Midbrain (tissue), 1 donor: ENCODE measurements around the gene FEV.

ENCODE experiments used
- DNase-seq: peaks from one replicate; lab custom pipeline; 2025; lab: John Stamatoyannopoulos, UW

FEV gene

GRCh38 chr2:219017201-219017931 is 32.4 kb upstream of the FEV start:
- peak; percentile 76 for DNase-seq

- no peak for DNase-seq
Observed at GRCh38 chr2:219016721-219017120, 31.7 kb upstream of the FEV start.

DNA sequence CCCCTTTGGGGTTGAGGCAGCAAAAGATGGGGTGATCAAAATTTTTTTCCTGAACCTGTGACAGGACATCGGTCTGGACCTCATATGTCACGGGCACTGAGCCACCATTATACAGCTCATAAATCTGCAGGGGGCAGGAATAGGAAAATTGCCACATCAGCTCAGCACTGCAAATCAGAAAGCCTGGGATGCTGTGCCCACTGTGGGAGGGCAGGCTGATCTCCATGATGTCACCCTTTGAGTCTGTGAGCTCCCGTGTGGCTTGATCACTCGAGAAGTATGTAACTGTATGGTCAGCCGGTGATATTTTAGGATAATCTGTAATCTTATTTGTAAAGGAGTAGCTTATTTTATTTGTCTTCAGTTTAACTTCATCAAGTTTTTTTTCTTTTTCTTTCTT is 25.9 kb upstream of the FEV start:
- no peak for DNase-seq

- no peak for DNase-seq
Observed at GRCh38 chr2:219010162-219010756, 25.3 kb upstream of the FEV start.

DNA sequence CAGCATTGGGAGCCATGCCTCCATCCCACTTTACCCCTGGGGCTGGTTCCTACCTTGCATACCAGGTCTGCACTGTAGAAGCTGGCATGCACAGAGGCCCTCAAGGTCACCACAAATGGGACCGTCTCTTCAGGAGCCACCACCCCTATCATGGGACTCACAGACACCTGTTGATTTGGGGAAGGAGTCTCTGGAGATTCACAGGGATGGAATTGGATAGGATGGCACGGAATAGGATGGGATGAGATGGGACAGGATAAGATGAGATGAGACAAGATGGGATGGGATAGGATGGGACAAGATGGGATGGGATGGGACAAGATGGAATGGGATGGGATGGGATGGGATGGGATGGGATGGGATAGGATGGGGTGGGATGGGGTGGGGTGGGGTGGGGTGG is 24.3 kb upstream of the FEV start:
- DNase-seq, result no peak

DNA sequence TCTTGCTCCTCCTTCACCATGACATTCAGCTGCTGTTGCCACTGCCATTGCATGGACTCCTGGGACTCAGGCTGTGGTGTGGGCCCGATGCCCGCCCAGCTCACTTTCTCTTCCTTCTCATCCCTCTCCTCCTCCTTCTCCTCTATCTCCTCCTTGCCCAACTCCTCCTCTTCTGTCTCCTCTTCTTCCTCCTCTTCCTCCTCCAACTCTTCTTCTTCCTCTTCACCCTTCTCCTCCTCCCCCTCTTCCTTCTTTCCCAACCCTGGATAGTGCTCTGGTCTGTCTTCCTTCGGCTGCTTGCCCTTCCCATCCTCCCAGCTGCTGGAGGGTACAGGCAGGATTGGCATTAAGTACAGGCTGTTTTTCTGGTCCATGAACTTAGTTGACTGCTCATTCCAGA is 19.0 kb upstream of the FEV start:
- no peak for DNase-seq

DNA sequence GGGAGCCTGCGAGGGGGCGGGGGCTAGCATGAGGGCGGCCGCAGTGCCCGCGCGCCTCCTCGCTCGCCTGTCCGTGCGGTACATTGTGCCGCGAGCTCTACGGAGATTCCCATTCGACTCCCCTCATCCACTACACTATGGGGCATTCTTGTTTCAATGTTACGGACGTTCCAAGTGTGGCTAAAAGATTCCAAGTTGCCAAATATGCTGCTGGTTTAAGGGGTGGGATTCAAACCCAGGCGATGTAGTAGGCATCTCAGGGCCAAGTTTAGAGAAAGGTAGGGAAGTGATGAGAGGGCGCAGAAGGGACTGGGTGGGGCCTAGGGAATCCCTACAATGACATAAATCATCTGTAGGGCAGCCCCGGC is 18.3 kb upstream of the FEV start:
- no peak for DNase-seq

GRCh38 chr2:219002395-219003266 is 17.6 kb upstream of the FEV start:
- no peak for DNase-seq

DNA sequence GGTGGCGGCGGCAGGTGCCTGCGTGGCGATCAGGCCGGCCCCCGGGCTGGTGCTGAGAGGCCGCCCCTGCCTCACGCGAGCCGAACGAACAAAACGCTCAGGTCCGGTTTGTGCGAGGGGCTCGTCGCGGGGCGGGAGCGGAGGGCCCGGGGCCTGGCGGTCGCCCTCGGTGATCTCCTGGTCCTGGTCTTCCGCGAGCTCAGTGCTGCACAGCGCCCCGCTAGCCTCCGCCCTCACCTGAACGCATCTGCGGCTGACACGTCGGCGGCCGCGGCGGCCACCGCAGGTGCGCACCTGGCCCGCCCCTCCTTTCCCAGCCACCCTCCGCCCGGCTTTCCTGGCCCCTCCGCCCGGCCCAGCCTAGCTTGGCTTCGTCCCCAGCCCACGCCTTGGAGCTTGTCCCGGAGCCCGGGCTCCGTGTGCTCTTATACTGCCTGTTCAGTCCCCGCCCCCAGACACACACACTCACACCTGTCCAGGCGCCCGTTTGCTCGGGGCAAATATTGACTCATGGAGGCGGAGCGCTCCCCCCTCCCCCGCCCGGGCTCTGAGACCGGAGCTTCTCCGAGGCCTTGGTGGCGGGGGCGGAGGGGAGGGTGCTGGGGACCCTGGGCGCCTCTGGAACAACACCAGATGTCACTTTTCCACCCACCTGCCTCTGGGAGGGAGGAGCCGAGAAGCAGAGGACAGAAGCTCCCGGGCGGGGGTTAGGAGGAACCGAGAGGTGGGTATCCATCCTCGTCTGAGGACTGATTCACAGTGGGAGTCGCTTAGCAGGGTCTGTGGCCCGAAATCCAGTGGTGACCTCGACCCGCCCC is 16.8 kb upstream of the FEV start:
- no peak for DNase-seq

DNA sequence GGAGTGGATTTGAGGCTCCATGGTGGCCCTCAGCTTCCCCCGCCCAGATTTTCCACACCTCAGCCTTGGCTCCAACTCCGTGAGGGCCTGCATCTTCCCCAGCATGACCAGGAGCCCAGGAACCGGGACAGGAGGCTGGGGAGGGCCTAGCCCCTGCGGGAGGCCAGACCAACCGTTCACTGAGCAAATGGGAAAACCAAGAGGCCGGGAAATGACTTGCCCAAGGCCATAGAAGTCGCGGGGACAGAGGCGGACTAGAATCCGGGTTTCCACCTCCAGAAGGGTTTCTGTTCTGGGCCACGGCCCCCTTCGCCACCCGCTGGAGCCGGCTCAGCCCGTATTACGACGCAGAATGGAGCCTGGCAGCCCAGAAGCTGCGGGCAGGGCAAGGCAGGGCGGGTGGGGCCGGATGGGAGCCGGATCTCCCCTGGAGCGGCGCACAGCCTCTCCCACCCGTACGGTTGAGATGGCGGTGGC is 16.2 kb upstream of the FEV start:
- DNase-seq, result no peak

GRCh38 chr2:219000569-219000960 is 15.6 kb upstream of the FEV start:
- DNase-seq, result no peak

- DNase-seq, result no peak
Observed at GRCh38 chr2:218999881-219000568, 15.0 kb upstream of the FEV start.

DNA sequence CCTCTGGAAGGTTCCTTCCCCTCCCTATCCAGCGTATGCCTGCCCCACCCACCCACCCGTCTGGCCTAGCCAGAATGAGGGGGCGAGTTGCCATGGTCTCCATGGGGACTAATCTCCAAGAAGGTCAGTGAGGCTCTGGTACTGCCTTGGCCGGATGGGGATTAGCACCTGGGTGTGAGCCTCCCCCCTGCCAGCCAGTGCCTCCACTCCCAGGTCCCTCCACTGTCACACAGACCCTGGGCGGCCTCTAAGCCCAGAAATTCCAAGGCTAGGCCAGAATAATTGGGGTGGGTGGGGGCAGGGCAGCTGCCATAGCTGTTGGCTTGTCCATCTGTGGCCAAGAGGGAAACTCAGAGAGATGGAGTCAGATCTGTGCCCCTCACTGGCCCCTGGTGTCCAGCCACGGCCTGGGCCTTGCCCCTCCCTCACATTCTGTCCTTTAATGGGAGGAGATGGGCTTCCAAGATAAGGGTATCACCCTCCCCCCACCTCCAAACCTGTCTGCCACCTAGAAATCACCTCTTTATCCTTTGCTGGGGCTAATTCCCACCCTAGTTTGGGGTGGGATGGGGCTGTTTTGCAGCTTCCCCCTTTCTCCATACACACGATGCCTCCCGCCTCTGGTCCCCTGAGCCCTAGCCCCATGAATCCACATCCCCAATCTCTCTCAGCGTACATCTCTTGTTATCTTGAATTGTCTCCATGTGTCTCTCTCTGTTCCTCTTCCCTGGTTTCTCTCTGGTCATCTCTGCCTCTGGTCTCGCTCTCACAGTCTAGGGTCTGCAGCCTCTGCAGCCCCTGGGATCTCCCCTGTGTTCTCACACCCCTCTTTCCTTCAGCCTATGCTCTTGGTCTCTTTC is 14.3 kb upstream of the FEV start:
- DNase-seq, result no peak

DNA sequence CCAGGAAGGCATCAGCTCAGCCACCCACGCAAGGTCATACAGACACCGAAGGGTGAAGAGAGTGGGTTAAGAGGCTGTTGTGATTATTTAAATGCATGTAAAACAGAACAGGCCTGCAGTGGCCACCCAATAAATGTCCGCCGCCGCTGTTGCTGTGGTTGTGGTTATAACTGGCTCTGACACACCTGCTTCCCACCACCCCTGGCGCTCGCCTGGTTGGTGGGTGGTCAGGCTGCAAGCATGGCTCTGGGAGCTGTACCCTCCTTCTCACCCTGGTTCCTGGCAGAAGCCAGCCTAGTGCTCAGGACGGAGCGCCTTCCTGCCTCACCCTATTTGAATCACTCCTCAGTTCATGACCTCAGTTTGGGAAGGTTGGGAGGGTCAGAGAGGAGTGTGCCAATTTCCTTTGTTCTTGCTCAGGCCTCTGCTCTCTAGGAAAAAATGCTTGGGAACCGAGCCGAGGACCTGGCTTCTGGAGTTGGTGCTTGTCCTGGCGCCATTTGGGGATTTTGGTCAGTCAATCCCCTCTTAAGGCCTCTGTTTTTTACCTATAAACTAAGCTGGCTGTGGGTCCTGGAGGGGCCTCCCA is 13.5 kb upstream of the FEV start:
- DNase-seq, result no peak

DNA sequence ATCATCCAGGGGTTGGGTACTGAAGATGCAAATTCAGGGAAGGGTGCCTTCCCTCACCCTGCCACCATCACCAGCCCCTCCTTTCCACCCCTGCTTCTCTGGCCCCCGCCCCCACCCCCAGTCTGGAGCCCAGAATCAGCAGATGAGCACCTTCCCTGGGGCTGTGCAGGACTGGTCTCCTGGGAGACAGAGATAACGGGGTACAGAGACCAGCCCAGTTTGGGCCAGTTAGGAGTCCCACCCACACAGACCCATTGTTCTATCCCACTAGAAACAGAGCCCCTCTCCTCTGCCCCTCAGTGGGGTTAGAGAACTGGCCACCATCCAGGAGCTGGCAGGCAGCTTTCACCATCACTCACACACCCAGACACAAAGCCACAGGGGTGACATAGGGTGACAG is 12.7 kb upstream of the FEV start:
- DNase-seq, result no peak

DNA sequence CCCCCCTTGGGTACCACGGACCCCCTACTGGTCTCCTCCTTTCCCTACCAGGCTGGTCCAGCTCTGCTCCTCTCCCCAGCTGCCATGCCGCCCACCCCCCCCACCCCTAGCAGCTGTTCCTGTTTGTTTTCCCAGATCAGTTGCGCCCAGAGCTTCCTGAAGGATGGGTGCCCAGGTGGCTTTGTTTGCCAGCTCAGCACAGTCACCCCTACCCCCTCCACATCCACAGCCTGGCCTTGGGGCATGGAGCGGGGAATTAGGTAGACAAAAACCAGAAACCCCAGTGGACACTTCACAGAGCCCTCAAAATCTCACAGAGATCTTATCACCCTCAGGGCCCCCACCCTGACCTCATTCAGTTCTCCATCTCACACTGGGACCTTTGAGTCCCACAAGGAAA is 12.0 kb upstream of the FEV start:
- no peak for DNase-seq

DNA sequence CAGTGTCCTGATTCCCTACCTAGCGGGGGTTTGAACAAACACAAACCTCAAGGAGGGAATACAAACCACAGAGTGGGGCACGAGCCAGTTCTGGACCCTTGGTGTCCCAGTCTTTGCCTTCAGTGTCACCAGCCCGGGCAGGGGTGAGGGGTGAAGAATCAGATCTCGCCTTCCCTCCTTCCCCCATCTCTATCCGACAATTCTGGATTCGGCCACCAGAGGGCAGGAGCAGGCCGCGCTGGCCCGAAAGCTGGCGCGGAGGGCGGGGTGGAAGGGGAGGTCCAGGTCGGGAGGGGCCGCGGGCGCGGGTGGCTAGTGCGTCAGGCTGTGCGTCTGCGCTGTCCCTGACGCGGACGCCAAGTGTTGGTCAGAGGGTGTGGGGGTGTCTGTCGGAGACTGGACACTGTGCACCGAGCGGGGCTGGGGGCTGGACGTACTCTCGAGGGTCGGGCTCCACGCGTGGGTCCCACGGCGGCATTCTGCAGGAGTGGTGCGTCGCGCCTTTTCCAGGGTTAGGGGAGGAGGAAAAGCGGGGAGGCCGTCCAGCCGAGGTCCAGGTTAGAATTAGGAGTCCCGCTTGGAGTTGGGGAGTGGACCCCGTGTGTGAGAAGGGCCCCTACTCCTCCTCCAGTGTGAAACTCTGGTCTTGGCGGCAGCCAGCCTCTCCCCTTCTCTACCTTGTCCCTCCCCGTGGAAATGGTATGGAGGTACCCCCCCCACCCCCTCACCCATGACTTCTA is 11.2 kb upstream of the FEV start:
- DNase-seq, result peak; percentile 89

GRCh38 chr2:218995561-218995960 is 10.6 kb upstream of the FEV start:
- DNase-seq, result no peak
